ENCODE measurements around the gene PAWR. TPM values are rescaled to one million over a fixed set of nuclear protein-coding genes. Genes with fewer than 3 reads are reported as not detected.

Gene PAWR
- total RNA-seq, 1 experiment from 2014 or later: 204 TPM

- DNase-seq: no peak
- no TSS peak for BruUV-seq (replicated peaks)
- no peak for TF ChIP-seq CTCF (IDR thresholded peaks at IDR 0.05; ENCODE audit: unreplicated experiment)
- Mint-ChIP-seq H3K27me3 (ENCODE audit: unreplicated experiment) (no peaks in the 10 kb centered on the region), H3K9me3 (ENCODE audit: low read depth, unreplicated experiment) (no peaks in the 10 kb centered on the region), H3K4me3 (ENCODE audit: low read depth, unreplicated experiment) (no peak overlapping the region), H3K27ac (ENCODE audit: unreplicated experiment) (no peak overlapping the region), H3K4me1 (ENCODE audit: low read depth, unreplicated experiment) (no peaks in the 10 kb centered on the region), H3K36me3 (ENCODE audit: insufficient read depth, unreplicated experiment) (peaks cover 27% of the 10 kb centered on the region)
- CTCF ChIA-PET: interaction anchor here (0.9 kb wide), 1 partner anchor 16 kb away, joined by 5 read pairs; no protein-coding TSS in a partner anchor
- intact Hi-C loops (cut with micrococcal nuclease; ENCODE audit: unreplicated experiment): no loop called here
These were observed 105.6 kb downstream of the PAWR start for GRCh38 chr12:79585147-79585546.

GRCh38 chr12:79573820-79574219, 116.9 kb downstream of the PAWR start:
- no peak for TF ChIP-seq CTCF (IDR thresholded peaks at IDR 0.05; ENCODE audit: unreplicated experiment)
- no peaks in the 10 kb centered on the region for H3K27me3 Mint-ChIP-seq (ENCODE audit: unreplicated experiment)
- CTCF ChIA-PET: interaction anchor here (0.5 kb wide), 1 partner anchor 8 kb away, joined by 3 read pairs; no protein-coding TSS in a partner anchor
- BruUV-seq (replicated peaks): no TSS peak
- H3K36me3 Mint-ChIP-seq (ENCODE audit: insufficient read depth, unreplicated experiment): peaks cover 67% of the 10 kb centered on the region
- intact Hi-C loops (cut with micrococcal nuclease; ENCODE audit: unreplicated experiment): no loop called here
- no peaks in the 10 kb centered on the region for H3K9me3 Mint-ChIP-seq (ENCODE audit: low read depth, unreplicated experiment)
- peaks cover 23% of the 10 kb centered on the region for H3K4me1 Mint-ChIP-seq (ENCODE audit: low read depth, unreplicated experiment)
- H3K27ac Mint-ChIP-seq (ENCODE audit: unreplicated experiment): no peak overlapping the region
- DNase-seq: no peak
- H3K4me3 Mint-ChIP-seq (ENCODE audit: low read depth, unreplicated experiment): no peak overlapping the region

DNA sequence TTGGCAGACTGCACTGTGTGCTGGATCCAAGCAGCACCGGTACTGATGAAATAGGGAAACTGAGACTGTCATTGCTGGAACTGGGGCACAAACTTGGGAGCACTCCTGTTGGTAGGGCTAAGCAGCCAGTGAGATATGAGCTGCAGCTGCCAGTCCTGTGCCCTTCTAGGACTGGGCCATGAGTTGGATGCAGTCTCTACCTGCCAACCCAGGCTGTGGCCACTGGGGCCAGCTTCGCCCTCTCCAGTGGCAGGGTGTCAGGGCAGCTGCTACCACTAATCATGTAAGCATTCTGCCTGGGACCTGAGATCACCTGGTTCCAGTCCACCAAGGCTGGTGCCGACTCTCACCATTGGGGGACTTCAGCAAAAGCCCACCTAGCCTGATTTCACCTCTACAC, 121.1 kb downstream of the PAWR start:
- intact Hi-C loops (cut with micrococcal nuclease; ENCODE audit: unreplicated experiment): loop anchor here (5.0 kb wide), 1 partner anchor 33 kb away; no protein-coding TSS in a partner anchor
- Mint-ChIP-seq H3K4me3 (ENCODE audit: low read depth, unreplicated experiment) (no peak overlapping the region), H3K4me1 (ENCODE audit: low read depth, unreplicated experiment) (peaks cover 33% of the 10 kb centered on the region), H3K36me3 (ENCODE audit: insufficient read depth, unreplicated experiment) (peaks cover 62% of the 10 kb centered on the region), H3K9me3 (ENCODE audit: low read depth, unreplicated experiment) (no peaks in the 10 kb centered on the region), H3K27me3 (ENCODE audit: unreplicated experiment) (no peaks in the 10 kb centered on the region), H3K27ac (ENCODE audit: unreplicated experiment) (peak overlapping the region; percentile 24)
- DNase-seq: no peak
- no TSS peak for BruUV-seq (replicated peaks)
- no peak for TF ChIP-seq CTCF (IDR thresholded peaks at IDR 0.05; ENCODE audit: unreplicated experiment)
- CTCF ChIA-PET: no interaction called here

- peaks cover 67% of the 10 kb centered on the region for H3K36me3 Mint-ChIP-seq (ENCODE audit: insufficient read depth, unreplicated experiment)
- TF ChIP-seq CTCF (IDR thresholded peaks at IDR 0.05; ENCODE audit: unreplicated experiment): no peak
- no peak for DNase-seq
These were observed 123.6 kb downstream of the PAWR start for GRCh38 chr12:79567175-79567563.

More at GRCh38 chr12:79567175-79567563, 123.6 kb downstream of the PAWR start:
- H3K4me1 Mint-ChIP-seq (ENCODE audit: low read depth, unreplicated experiment): peaks cover 45% of the 10 kb centered on the region
- no TSS peak for BruUV-seq (replicated peaks)
- no peaks in the 10 kb centered on the region for H3K27me3 Mint-ChIP-seq (ENCODE audit: unreplicated experiment)
- CTCF ChIA-PET: interaction anchor here (1.0 to 2.1 kb wide), 5 partner anchors 20 to 209 kb away, joined by 3 to 8 read pairs (median 4); partner anchors contain the start of gene PAWR
- peak overlapping the region; percentile 66 for H3K27ac Mint-ChIP-seq (ENCODE audit: unreplicated experiment)
- peak overlapping the region; percentile 7 for H3K4me3 Mint-ChIP-seq (ENCODE audit: low read depth, unreplicated experiment)
- intact Hi-C loops (cut with micrococcal nuclease; ENCODE audit: unreplicated experiment): loop anchor here (5.0 kb wide), 1 partner anchor 35 kb away; no protein-coding TSS in a partner anchor
- no peaks in the 10 kb centered on the region for H3K9me3 Mint-ChIP-seq (ENCODE audit: low read depth, unreplicated experiment)
